Astrocyte of the cerebellum (primary cell): Measurements from ENCODE around the gene NCBP3.
A peak's percentile ranks its signal among the peaks of the same experiment; 100 is the strongest.

Source experiments
- DNase-seq: peaks from one replicate; pipeline ENCODE4 v3.0.0-alpha.2; 2011; ENCODE audit warnings: low read depth
- H3K4me3 ChIP-seq: 2 replicates; pipeline ENCODE4 v1.5.1; 2011; ENCODE audit warnings: mild to moderate bottlenecking, low read depth, low read length, moderate library complexity
- in situ Hi-C: cut with HindIII; loops from 2 replicates; pipeline ENCODE4 v1.10.0; 2017; ENCODE audit warnings: low sequenced_read_pairs
- TF ChIP-seq, protein P1 (sequence below): IDR thresholded peaks from 2 replicates; pipeline ENCODE4 v1.5.1; 2012; ENCODE audit warnings: low read length, low read depth, moderate library complexity, mild to moderate bottlenecking; ENCODE audit errors: missing control alignments

The NCBP3 gene

DNA sequence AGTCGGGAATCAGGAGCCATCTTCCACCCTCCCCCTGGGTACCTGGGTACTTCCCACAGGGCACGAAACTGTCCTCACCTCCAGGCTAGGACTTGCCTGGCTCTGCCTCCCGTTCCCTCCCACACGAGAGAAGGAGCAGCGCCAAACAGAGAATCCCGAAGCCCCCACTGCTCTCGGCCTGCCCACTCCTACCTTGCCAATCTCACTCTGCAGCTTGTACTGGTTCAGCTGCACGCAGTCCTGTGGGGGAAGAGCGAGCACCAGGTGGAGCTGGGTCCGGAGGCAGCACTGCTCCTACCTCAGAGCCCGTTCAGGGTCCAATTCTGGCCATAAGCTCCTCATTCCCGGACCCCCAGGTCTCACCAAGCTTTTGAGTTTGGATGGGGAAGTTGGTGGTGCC, 38.1 kb upstream of the NCBP3 start:
- TF ChIP-seq, protein P1, sequence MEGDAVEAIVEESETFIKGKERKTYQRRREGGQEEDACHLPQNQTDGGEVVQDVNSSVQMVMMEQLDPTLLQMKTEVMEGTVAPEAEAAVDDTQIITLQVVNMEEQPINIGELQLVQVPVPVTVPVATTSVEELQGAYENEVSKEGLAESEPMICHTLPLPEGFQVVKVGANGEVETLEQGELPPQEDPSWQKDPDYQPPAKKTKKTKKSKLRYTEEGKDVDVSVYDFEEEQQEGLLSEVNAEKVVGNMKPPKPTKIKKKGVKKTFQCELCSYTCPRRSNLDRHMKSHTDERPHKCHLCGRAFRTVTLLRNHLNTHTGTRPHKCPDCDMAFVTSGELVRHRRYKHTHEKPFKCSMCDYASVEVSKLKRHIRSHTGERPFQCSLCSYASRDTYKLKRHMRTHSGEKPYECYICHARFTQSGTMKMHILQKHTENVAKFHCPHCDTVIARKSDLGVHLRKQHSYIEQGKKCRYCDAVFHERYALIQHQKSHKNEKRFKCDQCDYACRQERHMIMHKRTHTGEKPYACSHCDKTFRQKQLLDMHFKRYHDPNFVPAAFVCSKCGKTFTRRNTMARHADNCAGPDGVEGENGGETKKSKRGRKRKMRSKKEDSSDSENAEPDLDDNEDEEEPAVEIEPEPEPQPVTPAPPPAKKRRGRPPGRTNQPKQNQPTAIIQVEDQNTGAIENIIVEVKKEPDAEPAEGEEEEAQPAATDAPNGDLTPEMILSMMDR: no peak
- no peak overlapping the region for H3K4me3 ChIP-seq
- DNase-seq: no peak
- in situ Hi-C loops: no loop called here

DNA sequence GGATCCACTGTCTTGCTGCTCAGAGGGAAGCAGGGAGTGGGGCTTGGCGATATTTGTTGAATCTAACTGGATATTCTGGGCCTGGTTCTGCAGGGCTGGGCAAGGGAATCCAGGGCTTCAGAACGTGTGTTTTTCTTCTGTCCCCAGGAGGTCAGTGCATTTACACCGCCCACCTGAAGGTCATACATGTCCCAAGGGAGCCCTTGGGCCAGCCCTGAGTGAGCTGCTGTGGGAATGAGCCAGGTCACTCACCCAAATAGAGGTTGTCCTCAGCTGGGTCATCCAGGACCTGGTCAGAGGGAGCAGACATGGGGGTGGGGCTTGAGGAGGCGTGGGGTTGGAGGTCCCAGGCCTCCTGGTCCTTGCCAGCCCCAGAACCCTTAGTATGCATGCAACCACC, 36.2 kb upstream of the NCBP3 start:
- DNase-seq: no peak
- TF ChIP-seq, protein P1: no peak
- H3K4me3 ChIP-seq: no peak overlapping the region
- in situ Hi-C loops: no loop called here

DNA sequence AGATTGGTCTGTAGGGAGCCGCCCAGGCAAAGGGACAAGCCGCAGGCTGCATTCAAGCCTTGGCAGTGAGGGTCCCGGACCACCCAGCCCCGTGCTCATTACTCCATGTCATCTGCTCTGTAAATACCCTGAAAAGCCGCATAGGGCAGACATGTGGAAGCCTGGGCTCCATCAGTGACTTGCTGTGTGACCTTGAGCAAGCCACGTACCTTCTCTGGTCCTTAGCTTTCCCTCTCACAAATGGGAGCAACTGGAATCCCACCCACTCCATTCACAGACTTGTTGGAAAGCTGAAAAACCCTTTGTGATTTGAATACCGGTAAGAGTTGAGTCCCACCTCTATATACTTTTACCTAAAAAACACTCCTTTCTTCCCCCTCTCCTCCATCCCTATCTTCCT, 34.9 kb upstream of the NCBP3 start:
- TF ChIP-seq, protein P1: no peak
- in situ Hi-C loops: no loop called here
- H3K4me3 ChIP-seq: no peak overlapping the region
- DNase-seq: no peak

DNA sequence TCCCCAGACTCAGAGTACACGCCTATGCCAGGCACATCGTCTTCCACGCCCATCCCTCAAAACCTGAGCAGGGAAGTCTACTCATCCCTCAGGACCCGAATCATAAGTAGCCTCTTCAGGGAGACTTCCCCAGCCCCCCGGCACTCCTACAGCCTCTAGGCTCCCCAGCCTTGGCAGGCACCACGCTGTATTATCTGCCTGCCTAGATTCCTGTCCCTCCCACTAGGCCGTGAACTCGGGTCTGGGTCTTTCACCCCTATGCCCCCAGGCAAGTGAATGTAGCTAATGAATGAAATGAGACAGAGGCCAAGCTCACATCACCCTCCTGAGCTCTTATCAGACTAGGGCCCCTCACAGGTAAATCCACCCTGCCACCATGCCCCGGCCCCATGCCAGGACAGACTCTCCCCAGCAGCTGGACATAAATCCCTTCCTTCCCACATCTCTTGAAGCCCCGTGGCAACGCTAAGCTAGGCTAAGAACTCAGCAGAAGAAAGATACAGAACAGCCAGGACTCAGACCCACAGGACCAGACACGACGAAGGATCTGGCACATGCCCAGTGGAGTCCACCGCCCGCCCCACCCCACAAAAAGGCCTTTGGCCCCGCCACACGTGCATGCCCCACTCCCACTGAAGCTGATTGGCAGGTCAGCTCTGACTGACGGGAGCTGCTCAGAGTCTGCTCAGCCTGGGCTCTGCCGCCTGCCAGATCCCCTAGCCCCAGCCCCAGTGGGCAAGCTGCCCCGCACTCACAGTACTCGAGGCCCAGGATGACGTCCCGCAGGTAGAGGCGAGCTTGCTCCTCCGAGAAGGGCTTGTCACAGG, 33.8 kb upstream of the NCBP3 start:
- TF ChIP-seq, protein P1: no peak
- no peak overlapping the region for H3K4me3 ChIP-seq
- no peak for DNase-seq
- in situ Hi-C loops: no loop called here

DNA sequence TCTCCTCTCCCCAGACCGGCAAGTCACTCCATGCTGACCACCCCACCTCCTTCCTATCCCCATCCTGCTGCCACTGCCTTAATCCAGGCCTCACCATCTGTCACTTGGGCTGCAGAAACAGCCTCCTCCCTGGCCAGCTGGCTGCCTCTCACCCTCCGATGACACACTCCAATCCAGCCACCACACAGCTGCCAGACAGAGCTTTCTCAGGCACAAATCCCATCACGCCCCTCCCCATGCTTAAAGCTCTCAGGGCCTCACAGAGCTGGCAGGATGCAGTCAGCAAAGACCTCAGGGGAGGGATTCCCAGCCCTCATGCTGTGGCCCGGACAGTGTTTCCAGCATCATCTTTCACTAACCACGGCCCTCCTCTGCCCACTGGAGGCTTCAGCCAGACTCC, 33.1 kb upstream of the NCBP3 start:
- DNase-seq: peak; percentile 49
- no peak overlapping the region for H3K4me3 ChIP-seq
- in situ Hi-C loops: no loop called here
- TF ChIP-seq, protein P1: no peak

DNA sequence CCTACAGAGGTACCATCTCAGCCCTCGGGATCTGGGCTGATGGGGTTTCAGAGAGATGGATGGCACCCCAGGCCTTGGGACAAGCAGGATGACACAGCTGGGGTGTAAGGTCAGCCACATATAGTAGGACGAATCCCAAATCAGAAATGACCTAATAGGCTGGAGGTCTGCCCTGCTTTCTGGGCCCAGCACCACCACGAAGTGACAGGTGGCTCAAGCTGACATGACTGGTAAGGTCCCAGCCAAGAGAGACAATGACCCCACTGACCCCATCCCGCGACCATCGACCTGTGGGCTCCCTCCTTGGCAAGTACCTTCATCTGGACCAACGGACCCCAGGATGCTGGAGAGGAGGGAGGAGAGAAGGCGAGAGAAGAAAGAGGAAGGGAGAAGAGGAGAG, 31.2 kb upstream of the NCBP3 start:
- no peak overlapping the region for H3K4me3 ChIP-seq
- in situ Hi-C loops: no loop called here
- TF ChIP-seq, protein P1: no peak
- no peak for DNase-seq

DNA sequence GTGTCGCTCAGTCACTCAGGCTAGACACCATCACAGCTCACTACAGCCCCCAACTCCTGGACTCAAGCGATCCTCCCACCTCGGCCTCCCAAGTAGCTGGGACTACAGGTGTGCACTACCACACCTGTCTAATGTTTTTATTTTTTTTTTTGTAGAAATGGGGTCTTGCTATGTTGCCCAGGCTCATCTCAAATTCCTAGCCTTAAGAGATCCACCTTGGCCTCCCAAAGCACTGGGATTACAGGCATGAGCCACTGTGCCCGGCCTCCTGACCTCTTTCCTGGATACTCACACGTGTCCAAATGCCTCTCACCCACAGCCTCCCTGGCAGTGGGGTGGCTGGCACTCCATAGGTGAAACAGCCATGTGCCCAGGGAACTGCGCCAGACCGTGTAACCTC, 29.3 kb upstream of the NCBP3 start:
- in situ Hi-C loops: no loop called here
- DNase-seq: no peak
- TF ChIP-seq, protein P1: no peak
- H3K4me3 ChIP-seq: no peak overlapping the region
